ENCODE measurements around the gene TMED1.

DNA sequence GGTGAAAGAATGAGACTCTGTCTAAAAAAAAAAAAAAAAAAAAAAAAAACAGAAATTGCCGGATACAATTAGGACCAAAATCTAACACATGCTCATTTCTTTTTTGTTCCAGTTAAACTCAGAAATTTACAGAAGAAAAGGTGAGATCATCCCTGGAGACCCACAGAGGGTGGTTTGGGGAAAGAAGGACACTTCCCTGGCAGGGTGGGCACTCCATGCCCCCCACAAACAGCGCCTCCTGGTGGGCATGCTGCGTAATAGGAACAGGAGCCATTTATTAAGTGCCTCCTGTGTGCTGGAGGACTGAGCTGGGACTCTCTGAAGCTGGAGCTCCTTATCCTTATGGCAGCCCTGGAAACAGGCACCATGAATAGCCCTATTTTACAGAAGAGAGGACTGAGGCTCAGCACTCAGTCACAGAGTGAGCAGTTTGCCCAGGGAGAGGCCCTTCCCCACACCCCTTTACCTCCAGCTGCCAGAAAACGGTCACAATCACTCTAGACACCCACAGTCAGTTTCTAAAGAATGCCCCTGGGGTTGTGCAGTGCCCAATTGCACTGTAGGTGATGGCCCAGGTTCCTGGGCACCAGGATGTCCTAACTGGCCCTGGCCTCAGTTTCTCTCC lies 22.3 kb upstream of the TMED1 start:
- TF ChIP-seq LEF1 (IDR thresholded peaks at IDR 0.05; ENCODE audit: borderline replicate concordance) = no peak
- no peak for TF ChIP-seq SP1 (IDR thresholded peaks at IDR 0.05)
- no peak for TF ChIP-seq ELF4 (IDR thresholded peaks at IDR 0.05)
- no peak for TF ChIP-seq BHLHE40 (IDR thresholded peaks at IDR 0.05; ENCODE audit: borderline replicate concordance)
- no peak for TF ChIP-seq L3MBTL2 (conservative IDR thresholded peaks at IDR 0.05)
- no peak for TF ChIP-seq HDGF (IDR thresholded peaks at IDR 0.05; ENCODE audit: borderline replicate concordance)
- TF ChIP-seq, protein P1, sequence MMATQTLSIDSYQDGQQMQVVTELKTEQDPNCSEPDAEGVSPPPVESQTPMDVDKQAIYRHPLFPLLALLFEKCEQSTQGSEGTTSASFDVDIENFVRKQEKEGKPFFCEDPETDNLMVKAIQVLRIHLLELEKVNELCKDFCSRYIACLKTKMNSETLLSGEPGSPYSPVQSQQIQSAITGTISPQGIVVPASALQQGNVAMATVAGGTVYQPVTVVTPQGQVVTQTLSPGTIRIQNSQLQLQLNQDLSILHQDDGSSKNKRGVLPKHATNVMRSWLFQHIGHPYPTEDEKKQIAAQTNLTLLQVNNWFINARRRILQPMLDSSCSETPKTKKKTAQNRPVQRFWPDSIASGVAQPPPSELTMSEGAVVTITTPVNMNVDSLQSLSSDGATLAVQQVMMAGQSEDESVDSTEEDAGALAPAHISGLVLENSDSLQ (IDR thresholded peaks at IDR 0.05) = no peak

Data from HEK293T (cell line).